Adrenal gland (tissue), 5 donors: Measurements from ENCODE around the gene CALHM5.

ENCODE experiments used
- POLR2A ChIP-seq, 2 donors: fragments of 450-650 bp; IDR thresholded peaks; one replicate each; pipeline ENCODE4 v1.6.1; 2017; ENCODE audit warnings: antibody characterized with exemption in 2 of 2, mild to moderate bottlenecking in 2 of 2, moderate library complexity in 1 of 2
- TF ChIP-seq, protein P1 (sequence below), 6 experiments: fragments of 450-650 bp in 4 of 6; fragments of 200-600 bp in 2 of 6; sonication (generic) in 1 of 6; IDR thresholded peaks; 1 replicate in 5 of 6; 2 replicates in 1 of 6; pipeline versions ENCODE4 v1.5.1 to v1.8.0; 2016 to 2021; ENCODE audit warnings: antibody characterized with exemption in 6 of 6, mild to moderate bottlenecking in 2 of 6, moderate library complexity in 1 of 6
- donor health status: DM: no; HTN: no; CAD: no.

GRCh38 chr6:116557893-116558292 lies 46.5 kb downstream of the CALHM5 start:
- TF ChIP-seq POLR2A (IDR thresholded peaks at IDR 0.05): no peak
- TF ChIP-seq, protein P1, sequence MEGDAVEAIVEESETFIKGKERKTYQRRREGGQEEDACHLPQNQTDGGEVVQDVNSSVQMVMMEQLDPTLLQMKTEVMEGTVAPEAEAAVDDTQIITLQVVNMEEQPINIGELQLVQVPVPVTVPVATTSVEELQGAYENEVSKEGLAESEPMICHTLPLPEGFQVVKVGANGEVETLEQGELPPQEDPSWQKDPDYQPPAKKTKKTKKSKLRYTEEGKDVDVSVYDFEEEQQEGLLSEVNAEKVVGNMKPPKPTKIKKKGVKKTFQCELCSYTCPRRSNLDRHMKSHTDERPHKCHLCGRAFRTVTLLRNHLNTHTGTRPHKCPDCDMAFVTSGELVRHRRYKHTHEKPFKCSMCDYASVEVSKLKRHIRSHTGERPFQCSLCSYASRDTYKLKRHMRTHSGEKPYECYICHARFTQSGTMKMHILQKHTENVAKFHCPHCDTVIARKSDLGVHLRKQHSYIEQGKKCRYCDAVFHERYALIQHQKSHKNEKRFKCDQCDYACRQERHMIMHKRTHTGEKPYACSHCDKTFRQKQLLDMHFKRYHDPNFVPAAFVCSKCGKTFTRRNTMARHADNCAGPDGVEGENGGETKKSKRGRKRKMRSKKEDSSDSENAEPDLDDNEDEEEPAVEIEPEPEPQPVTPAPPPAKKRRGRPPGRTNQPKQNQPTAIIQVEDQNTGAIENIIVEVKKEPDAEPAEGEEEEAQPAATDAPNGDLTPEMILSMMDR (IDR thresholded peaks at IDR 0.05): no peak
